HG03439 (cell line): ENCODE measurements around the gene FNBP1L.

Source experiments
- ATAC-seq: cut with Tn5 transposase; IDR thresholded peaks from one replicate; pipeline ENCODE4 v1.9.1; 2021; ENCODE audit warnings: mild to moderate bottlenecking, moderate library complexity; ENCODE audit not compliant: unreplicated experiment

FNBP1L gene

GRCh38 chr1:93567255-93567918, 119.5 kb downstream of the FNBP1L start:
- ATAC-seq = no peak

GRCh38 chr1:93569489-93569888, 121.6 kb downstream of the FNBP1L start:
- ATAC-seq = no peak

DNA sequence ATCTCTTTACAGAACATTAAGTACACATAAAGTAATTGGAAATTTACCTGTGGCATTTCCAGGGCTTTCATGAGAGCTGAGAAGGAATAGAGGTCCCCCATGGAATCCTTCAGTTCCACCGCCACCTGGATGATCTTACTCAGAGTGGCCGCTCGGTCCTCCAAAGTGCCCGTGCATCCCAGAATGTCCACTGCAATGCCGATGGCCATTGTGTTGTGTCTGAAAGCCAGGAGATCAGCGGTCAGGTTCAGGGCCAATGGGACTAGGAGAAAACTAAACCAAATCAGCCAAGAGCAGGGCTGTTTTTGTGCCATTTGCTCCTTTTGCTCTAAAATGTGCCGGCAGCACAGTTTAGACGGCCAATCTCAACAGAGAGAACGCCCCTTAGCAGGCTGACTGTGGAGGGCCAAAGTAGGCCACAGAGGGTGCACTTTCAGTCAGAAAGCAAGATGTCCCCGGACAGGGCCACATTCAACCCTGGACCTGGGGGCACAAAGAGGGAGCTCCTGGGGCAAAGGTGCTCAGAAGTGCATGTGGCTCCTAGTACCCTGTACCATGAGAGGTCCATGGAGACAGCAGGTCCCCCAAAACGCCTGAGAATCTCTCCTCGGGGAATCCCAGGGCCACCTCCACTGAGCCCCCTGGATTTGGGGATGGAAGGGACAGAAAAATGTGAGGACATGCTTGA, 123.8 kb downstream of the FNBP1L start:
- no peak for ATAC-seq

DNA sequence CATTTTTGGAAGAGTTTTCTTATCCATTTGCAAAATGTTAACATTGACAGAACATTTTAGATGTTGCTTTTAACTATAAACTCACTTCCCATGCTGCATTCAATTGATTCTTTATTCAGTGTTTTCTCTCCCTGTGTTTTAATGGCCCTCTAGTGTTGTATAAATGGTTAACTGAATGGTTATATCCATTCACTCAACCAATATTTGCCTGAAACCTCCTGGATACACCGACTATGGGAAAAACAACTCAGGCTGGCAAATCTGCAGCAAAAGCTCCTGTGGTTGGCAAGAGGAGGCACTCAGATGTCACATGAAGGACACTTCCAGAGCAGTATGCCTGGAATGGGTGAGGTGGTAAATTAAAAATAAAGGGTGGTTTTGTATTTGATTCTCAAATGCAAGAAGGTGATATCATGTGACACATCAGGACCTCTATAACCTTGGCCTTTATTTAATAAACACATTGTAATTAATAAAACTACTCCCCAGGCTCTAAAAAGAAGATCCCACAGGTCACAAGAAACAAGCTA, 126.1 kb downstream of the FNBP1L start:
- ATAC-seq = no peak

- ATAC-seq = no peak
Measured at GRCh38 chr1:93574511-93574910, 126.6 kb downstream of the FNBP1L start.

- no peak for ATAC-seq
Measured at GRCh38 chr1:93574991-93575390, 127.1 kb downstream of the FNBP1L start.

DNA sequence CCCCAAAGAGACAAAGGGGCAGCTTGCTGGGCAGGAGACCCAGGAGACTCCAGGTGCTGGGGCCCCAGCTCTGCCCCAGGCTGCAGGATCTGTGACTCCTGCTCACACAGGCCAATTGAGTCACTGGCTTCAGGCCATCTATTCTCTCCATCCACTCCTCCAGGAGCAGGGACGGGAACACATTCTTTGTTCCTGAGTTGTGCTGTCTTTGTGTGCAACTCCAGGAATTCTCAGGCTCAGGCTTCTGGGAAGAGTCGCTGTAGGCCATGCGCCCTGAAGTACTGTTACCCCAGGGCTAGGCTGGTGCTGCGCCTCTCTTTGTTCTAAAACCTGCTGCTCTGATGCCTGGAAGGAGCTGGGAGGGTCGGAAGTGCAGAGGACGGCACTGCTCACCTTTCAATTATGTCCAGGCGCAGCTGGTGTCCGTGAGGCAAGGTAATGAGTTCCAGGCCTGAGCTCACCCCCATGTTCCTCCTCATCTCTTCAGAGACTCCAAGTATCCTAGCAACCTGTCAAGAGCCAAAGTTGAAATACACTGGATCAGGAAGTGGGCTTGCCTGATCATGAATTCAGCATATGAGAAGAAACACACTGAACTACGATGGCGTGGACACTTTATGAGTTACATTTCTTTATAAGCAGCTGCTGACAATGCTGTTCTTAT, 127.8 kb downstream of the FNBP1L start:
- no peak for ATAC-seq

DNA sequence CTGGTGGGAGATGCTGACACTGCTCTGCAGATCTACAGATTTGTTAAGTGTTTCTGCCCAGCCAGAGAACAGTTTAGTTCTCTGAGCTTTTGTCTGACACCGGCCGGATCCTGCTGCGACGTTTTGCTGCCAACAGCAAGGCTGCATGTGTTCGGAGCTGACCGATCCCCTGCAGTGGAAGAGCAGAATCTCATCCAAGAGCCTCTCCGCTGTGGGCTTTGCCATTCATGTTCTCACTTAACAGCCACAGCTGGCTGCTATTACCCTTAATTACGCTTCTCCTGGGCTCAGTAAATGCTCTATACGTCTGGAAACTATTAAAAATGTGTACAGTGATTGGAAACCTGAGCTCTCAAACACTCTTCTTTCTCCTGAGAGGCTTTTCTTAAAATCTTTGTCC, 128.4 kb downstream of the FNBP1L start:
- ATAC-seq = no peak

GRCh38 chr1:93576746-93577145, 128.8 kb downstream of the FNBP1L start:
- ATAC-seq = no peak

- ATAC-seq = no peak
Measured at GRCh38 chr1:93577536-93578432, 129.9 kb downstream of the FNBP1L start.

DNA sequence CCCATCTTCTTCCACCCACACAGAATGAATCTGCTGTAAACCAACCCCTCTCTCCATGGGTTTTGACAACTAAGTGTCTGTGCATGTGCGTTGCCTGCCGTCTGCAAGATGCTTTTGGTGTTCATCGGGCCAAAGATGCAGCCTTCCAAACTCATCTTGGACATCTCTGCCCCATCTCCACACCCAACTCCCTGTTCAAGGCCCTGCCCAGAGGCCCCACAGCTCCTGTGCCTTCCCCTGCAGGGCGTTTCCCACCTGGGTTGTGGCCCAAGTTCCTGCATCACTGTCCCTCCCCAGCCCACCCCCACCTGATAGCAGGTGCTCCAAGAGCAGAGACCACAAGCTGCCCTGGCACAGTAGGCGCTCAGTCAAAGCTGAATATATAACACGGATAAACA, 130.5 kb downstream of the FNBP1L start:
- no peak for ATAC-seq

GRCh38 chr1:93578911-93579825, 131.2 kb downstream of the FNBP1L start:
- no peak for ATAC-seq

DNA sequence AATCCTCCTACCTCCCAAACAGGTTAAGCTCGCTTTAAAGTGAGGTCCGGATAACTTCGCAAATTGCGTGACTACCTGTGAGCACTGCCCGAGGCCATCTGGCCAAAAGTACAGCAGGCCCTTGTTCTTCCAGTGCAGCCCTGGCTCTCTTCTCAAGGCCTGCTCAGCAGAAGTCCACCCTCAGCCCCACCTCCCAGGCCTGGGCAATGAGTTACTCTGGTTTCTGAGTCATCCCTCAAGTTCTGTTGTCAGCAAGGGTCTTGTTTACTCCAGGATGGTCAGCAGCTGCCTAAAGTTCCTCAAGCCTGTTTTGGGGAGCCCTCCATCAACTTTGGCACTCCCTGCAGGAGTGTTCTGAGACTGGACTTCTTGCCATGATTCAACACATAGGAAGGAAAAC, 132.0 kb downstream of the FNBP1L start:
- no peak for ATAC-seq

DNA sequence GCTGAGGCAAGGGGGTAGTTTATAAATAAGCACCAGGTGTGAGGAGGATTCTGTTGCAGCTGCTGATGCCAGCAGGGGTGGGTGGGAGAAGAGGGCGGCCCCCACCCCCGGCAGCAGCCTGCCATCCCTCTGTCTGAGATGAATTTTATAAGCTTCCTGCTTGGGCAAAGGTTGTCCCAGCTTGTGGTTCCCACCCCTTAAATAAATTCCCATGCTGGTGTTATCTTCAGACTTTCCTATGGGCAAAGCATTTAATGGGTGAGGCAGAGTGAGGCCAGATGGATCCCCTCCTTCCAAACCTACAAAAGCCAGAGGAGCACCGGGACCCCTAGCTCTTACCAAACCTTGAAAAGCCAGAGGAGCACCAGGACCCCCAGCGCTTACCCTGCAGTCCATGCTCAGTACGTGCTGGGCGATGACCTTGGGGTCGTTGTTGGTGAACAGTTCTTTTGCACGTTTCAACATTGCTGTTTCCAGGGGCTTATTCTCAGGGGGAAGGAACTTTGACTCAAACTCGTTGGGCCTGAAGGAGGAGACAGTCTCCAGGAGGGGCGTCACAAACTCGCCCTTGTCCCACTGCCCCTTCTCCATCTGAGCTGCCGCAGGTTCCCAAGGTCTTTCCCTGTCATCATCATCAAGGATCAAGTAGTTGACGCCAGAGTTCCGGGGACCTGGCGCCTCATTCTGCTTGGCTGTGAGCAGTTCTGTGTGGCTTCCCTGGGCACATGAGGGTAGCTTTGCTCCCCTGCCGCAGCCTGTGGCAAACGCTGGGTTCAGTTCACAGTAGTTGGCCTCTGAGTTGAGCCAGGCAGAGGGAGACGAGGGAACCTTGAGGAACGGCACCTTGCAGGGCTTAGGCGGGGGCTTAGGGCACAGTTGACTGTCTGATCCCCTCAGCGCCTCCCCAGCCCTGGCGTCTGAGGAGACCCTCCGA, 134.3 kb downstream of the FNBP1L start:
- no peak for ATAC-seq

- no peak for ATAC-seq
Measured at GRCh38 chr1:93584261-93585003, 136.5 kb downstream of the FNBP1L start.

- no peak for ATAC-seq
Measured at GRCh38 chr1:93585059-93585966, 137.4 kb downstream of the FNBP1L start.

GRCh38 chr1:93587354-93587753, 139.4 kb downstream of the FNBP1L start:
- ATAC-seq = no peak
